Fibroblast of gingiva (primary cell): ENCODE results near the gene TBX19.

Source experiments
- DNase-seq: peaks from one replicate; pipeline ENCODE4 v3.0.0-alpha.2; 2011; ENCODE audit warnings: low read depth

The TBX19 gene

DNA sequence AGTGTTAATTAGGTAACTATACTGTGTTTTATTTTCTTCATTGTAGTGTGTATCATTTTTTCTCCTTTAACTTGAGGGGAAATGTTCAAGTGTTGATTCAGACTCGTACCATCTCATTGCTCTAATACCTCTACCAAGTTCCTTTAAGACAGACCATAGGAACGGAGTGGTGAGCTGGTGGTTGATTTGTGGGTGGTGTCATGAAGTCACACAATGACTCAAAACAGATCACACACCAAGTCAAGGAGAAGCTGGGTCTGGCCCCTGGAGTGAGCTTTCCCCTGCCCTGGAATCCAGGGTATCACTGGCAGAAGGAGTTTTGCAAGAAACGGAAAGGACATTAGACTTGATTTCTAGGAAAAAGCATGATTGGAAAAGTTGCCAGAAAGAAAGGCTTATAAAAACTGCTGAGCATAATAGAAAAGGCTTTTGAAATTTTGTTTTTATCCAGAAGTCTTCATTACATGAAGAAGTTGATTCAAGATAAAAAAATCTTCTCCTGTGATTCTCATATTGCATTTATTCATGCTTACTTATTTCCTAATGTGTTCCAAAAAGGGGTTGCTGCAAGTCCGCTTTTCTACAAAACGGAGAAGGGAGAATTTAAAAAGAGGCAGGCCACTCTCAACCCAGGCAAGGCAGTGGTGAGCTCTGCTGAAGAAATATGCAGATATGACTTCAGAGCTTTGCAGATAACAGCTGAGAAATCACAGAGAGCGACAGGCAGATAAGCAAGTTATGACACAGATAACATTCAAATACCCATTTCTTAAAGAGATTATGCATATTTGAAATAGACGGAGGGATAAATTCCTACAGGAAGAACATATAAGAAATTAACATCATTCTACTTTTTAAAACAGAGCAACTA is 79.7 kb downstream of the TBX19 start:
- DNase-seq = no peak

DNA sequence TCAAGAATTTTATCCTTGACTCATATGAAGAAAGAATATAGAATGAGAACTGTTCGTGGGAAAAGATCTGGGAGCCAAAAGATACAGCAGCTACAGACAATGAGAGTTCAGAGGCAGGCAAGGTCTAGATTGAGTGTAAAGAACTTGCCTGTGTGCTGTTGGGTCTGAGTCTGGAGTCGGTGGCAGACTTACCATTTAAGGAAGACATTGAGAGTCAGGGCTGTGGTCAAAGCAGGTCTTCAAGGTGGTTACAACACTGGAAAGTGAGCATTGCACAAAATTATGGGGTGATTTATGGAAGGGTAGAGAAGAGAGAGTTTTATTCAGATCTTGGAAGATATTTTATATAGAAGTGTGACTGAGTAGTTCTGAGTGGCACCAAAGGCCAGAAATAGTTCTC is 80.6 kb downstream of the TBX19 start:
- DNase-seq = no peak

DNA sequence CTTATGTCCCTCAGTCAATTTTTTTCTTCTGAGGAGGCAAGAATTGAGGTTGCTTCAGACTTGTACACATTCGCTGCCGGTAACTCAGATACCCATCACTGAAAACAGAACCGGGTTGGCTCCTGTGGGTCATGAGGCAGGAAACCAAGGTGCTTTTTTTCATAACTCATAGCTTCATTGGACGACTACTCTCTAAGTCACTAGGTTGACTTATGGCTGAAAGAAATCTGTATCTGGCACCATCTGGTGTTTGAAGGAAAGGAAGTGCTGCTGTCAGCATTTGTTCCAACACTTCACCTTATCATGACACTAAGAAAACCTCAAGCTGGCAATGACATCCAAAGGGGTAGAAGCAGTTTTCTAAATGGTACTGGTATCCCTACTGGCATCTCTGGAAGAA is 82.3 kb downstream of the TBX19 start:
- no peak for DNase-seq
